HG02852 (cell line): ENCODE results near the gene KBTBD3.
"Not testable (repeated sequence)": the region's sequence is repeated elsewhere in the genome, so short reads cannot be mapped to it uniquely, and the experiment has no call there.

ENCODE experiments used
- ATAC-seq: cut with Tn5 transposase; IDR thresholded peaks from one replicate; pipeline ENCODE4 v1.9.1; 2021; ENCODE audit warnings: mild to moderate bottlenecking, moderate library complexity; ENCODE audit not compliant: unreplicated experiment

Gene KBTBD3

DNA sequence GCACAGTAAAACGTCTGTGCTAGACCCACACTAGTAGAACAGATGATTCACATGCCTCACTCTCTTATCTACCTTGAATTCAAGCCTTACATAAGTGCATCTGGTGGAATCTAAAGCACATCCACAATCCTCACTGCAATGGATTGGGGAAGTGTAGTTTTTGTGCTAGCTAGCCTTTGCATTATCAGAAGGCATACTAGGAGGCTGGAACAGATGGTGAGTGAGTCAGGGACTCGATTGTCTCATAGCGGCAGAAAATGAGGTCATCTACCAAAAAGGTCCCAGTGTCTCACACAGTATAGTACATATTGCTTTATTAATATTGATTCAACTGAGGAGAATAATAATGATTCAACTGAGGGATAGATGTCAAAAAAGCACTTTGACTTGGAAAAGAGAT, 64.4 kb downstream of the KBTBD3 start:
- ATAC-seq = no peak

DNA sequence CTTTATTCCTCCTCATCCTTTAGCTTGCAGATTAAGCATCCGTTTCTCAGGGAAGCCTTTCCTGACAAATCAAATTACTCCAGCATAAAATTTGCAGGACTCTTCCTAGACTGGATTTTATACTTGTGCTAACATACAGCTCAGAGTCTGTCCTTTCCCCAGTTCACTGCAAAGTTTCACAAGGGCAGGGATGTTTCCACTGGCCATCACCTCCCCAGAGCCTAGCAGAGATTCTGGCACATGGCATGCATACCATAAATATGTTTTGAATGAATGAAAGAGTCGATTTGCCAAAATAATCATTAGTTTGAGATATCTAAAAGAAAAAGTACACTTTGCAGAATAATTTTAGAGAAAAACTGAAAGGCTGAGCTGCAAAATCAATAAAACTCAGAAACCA, 65.7 kb downstream of the KBTBD3 start:
- ATAC-seq = no peak

DNA sequence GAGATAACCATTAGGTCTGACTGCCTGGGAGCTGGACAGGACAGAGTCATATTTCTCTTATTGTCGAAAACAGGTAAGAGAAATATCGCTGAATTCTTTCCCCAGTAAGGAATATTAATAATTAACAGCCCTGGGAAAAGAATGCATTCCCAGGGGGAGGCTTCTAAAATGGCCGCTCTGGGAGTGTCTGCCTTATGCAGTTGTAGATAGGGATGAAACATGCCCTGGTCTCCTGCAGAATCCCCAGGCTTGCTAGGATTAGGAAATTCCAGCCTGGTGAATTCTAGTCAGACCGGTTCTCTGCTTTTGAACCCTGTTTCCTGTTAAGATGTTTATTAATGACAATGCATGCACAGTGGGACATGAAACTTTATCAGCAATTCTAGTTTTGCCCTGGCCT, 74.1 kb downstream of the KBTBD3 start:
- ATAC-seq = not testable (repeated sequence)

DNA sequence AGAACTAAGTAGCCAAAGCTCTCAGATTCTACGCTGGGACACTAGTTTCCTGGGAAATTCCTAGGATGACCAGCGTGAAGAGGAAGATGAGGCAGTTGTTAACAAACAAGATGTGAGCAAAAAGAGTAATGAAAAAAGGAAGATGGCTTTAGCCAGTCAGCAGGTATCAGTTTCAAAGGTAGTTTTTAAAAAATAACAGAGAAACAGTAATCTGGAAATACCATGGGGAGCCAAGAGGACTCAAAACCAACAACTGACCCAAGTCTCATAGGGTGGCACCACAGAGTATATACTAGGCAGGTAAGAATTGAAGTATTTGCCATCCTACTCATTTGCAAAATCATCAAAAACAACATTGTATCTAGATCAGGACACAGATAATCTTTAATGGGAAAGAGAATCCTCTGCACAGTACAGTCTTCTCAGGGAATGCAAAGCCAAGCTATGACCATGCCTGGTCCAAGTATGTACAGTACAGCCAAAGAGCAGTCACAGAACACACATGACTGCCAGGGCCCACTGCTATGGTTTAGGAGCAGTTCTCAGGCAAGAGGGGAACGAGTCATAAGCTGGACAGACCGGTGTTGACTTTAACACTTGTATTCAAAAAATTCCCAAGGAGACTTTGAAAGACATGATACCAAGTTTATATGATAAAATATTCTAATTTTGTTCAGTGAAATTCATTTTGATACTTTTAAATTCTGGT, 75.7 kb downstream of the KBTBD3 start:
- peak; percentile 45 for ATAC-seq
